ENCODE measurements around the gene C2CD5. TPM values are rescaled to one million over a fixed set of nuclear protein-coding genes. Genes with fewer than 3 reads are reported as not detected.

C2CD5 gene
- total RNA-seq, 1 experiment from 2014 or later: 35.4 TPM

DNA sequence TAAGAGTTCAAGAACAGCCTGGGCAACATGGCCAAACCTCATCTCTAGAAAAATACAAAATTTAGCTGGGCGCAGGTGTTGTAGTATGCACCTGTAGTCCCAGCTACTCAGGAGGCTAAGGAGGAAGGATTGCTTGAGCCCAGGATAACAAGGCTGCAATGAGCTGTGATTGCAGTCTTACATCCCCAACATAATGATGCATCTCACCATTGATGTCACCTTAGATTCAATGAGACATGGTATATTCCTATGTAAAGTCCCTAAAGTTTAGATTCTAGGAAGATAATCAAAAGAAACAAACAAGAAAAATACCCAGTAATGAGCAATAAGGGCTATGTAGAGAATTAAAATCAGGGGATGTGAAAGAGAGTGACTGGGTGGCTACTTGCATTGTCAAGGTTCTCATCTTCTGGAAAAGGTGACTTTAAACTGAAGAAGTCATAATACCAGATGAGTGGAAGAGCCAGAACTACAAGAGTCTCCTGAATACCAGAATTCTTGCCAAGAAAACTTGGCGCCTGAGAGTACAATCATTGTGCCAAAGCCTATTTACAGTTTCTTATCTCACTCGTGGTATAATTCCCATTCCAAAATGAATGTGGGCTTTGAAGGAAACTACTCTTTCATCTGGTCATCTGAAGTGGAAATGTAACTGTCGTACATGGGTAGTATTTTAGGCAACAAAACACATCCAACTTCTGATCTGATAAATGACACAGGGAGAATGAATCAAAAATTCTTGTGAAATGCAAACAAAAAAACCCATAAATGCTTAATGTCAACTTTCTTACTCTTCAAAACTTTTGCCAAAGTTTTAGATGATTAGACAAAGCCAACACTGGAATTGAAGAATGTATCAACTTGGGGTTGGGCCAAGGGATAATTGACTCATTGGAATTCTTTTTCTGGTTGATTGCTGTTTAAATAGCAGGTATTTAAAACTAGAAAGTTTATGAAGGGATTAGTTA, 128.7 kb downstream of the C2CD5 start:
- no CpG with 5 or more reads among the region's 4 CpGs for WGBS (ENCODE audit: extremely low coverage, insufficient read length, low lambda C conversion rate)
- H4K91ac ChIP-seq (ENCODE audit: insufficient read length, low read depth, low read length): no peak overlapping the region
- H3K23me2 ChIP-seq (ENCODE audit: insufficient read length, low read depth, low read length, poor library complexity, severe bottlenecking): no peaks in the 10 kb centered on the region
- no peaks in the 10 kb centered on the region for H3K27me3 ChIP-seq (ENCODE audit: insufficient read depth, low read length)
- no peak overlapping the region for H3K27ac ChIP-seq (ENCODE audit: insufficient read length, low read depth, low read length)
- no peak overlapping the region for H3K23ac ChIP-seq (ENCODE audit: insufficient read length, low read depth, low read length)
- no peak for DNase-seq
- H3K27me3 Mint-ChIP-seq (ENCODE audit: low read depth): no peaks in the 10 kb centered on the region
- no peak overlapping the region for H3K18ac ChIP-seq (ENCODE audit: insufficient read length, low read depth, low read length)
- H2BK15ac ChIP-seq (ENCODE audit: low read depth, low read length): no peak overlapping the region
- peaks cover 0 to under 1% of the 10 kb centered on the region in 2 experiments; a peak in 2 of 4 replicates for H3K4me1 Mint-ChIP-seq
- no peak overlapping the region for H2BK120ac ChIP-seq (ENCODE audit: low read depth, low read length, poor library complexity, severe bottlenecking)
- no peak overlapping the region for H3K4ac ChIP-seq (ENCODE audit: low read depth, low read length)
- no peak overlapping the region for H3K56ac ChIP-seq (ENCODE audit: insufficient read length, low read depth, low read length)
- no peak overlapping the region for H2AK5ac ChIP-seq (ENCODE audit: insufficient read length, low read length)
- H4K8ac ChIP-seq (replicated peaks; ENCODE audit: insufficient read length, low read depth, low read length): no peak overlapping the region
- no peaks in the 10 kb centered on the region for H3K9me3 ChIP-seq (ENCODE audit: control insufficient read depth, low read depth, low read length)
- H3K4me3 Mint-ChIP-seq: no peak overlapping the region
- no peaks in the 10 kb centered on the region for H3K79me2 ChIP-seq (ENCODE audit: insufficient read depth, low read length)
- no peak overlapping the region for H3T11ph ChIP-seq (ENCODE audit: low read length)
- TF ChIP-seq, protein P1, sequence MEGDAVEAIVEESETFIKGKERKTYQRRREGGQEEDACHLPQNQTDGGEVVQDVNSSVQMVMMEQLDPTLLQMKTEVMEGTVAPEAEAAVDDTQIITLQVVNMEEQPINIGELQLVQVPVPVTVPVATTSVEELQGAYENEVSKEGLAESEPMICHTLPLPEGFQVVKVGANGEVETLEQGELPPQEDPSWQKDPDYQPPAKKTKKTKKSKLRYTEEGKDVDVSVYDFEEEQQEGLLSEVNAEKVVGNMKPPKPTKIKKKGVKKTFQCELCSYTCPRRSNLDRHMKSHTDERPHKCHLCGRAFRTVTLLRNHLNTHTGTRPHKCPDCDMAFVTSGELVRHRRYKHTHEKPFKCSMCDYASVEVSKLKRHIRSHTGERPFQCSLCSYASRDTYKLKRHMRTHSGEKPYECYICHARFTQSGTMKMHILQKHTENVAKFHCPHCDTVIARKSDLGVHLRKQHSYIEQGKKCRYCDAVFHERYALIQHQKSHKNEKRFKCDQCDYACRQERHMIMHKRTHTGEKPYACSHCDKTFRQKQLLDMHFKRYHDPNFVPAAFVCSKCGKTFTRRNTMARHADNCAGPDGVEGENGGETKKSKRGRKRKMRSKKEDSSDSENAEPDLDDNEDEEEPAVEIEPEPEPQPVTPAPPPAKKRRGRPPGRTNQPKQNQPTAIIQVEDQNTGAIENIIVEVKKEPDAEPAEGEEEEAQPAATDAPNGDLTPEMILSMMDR (conservative IDR thresholded peaks at IDR 0.05): no peak
- no peaks in the 10 kb centered on the region for H4K20me1 ChIP-seq (ENCODE audit: control insufficient read depth, insufficient read depth, insufficient read length)
- H3K14ac ChIP-seq (ENCODE audit: insufficient read depth, low read length): no peak overlapping the region
- H3K4me2 ChIP-seq (ENCODE audit: insufficient read depth, insufficient read length, low read length): no peak overlapping the region
- no peak overlapping the region for H3K9ac ChIP-seq (ENCODE audit: extremely low read depth, insufficient read length, low read length)
- H3K4me1 ChIP-seq (ENCODE audit: insufficient read depth, low read length): no peaks in the 10 kb centered on the region
- H2BK12ac ChIP-seq (ENCODE audit: insufficient read length, low read depth, low read length): no peak overlapping the region
- H3K79me1 ChIP-seq (ENCODE audit: insufficient read depth, low read depth, low read length, poor library complexity, severe bottlenecking): no peaks in the 10 kb centered on the region
- H2AFZ ChIP-seq (ENCODE audit: low read length): no peak overlapping the region
- H3K36me3 Mint-ChIP-seq (ENCODE audit: insufficient read depth in 1 of 3, low read depth in 3 of 3): no peaks in the 10 kb centered on the region
- H3K9me3 Mint-ChIP-seq: no peaks in the 10 kb centered on the region
- H3K27ac Mint-ChIP-seq: no peak overlapping the region
- H2BK5ac ChIP-seq (ENCODE audit: insufficient read length, low read length): no peak overlapping the region
- H4K5ac ChIP-seq (ENCODE audit: insufficient read length, low read depth, low read length): no peak overlapping the region
- no peak overlapping the region for H2BK20ac ChIP-seq (ENCODE audit: low read depth, low read length, poor library complexity, severe bottlenecking)
